NT2/D1 (cell line): ENCODE data around the gene MAST4.

Source experiments
- DNase-seq: peaks from one replicate; pipeline ENCODE4 v3.0.0-alpha.2; 2011; ENCODE audit warnings: low read depth, low spot score
- H3K27me3 ChIP-seq: 2 replicates; pipeline ENCODE4 v1.6.0; 2011; ENCODE audit warnings: mild to moderate bottlenecking; ENCODE audit not compliant: insufficient read length, insufficient read depth
- H3K36me3 ChIP-seq: 2 replicates; pipeline ENCODE4 v1.6.1; 2011; ENCODE audit warnings: mild to moderate bottlenecking, low read length, mixed read lengths; ENCODE audit not compliant: insufficient read depth, insufficient read length
- H3K4me1 ChIP-seq: 2 replicates; pipeline ENCODE4 v1.5.1; 2011; ENCODE audit not compliant: insufficient read depth, insufficient read length
- H3K4me3 ChIP-seq: 2 replicates; pipeline ENCODE4 v1.5.1; 2011; ENCODE audit warnings: low read depth; ENCODE audit not compliant: insufficient read length
- H3K9ac ChIP-seq: 2 replicates; pipeline ENCODE4 v1.6.0; 2011; ENCODE audit warnings: low read depth; ENCODE audit not compliant: insufficient read length
- H3K9me3 ChIP-seq: 2 replicates; pipeline ENCODE4 v1.5.1; 2011; ENCODE audit warnings: mild to moderate bottlenecking, low read length; ENCODE audit not compliant: insufficient read depth
- SUZ12 ChIP-seq: IDR thresholded peaks from 2 replicates; pipeline ENCODE4 v1.6.1; 2011; ENCODE audit not compliant: insufficient read length, insufficient read depth; ENCODE audit errors: extremely low read depth
- YY1 ChIP-seq: IDR thresholded peaks from 2 replicates; pipeline ENCODE4 v1.6.1; 2011; ENCODE audit not compliant: insufficient read length, insufficient read depth
- ZNF274 ChIP-seq: IDR thresholded peaks from 2 replicates; pipeline ENCODE4 v1.6.1; 2011; ENCODE audit warnings: mild to moderate bottlenecking, low read depth, low read length

The MAST4 gene

GRCh38 chr5:66912787-66913186 lies 316.6 kb downstream of the MAST4 start:
- no peak for TF ChIP-seq YY1
- no peak for TF ChIP-seq ZNF274
- no peak for TF ChIP-seq SUZ12
- no peaks in the 10 kb centered on the region for H3K27me3 ChIP-seq

GRCh38 chr5:66915531-66915930 lies 319.3 kb downstream of the MAST4 start:
- no peak overlapping the region for H3K9ac ChIP-seq
- no peaks in the 10 kb centered on the region for H3K4me1 ChIP-seq
- TF ChIP-seq YY1: no peak

More at GRCh38 chr5:66912787-66913186, 316.6 kb downstream of the MAST4 start:
- H3K4me1 ChIP-seq: no peaks in the 10 kb centered on the region
- H3K4me3 ChIP-seq: no peak overlapping the region
- 0 out of 2 replicates have a peak, but pooled peaks cover 5% of the 10 kb centered on the region for H3K9me3 ChIP-seq
- DNase-seq: no peak
- no peak overlapping the region for H3K9ac ChIP-seq
- H3K36me3 ChIP-seq: no peaks in the 10 kb centered on the region

GRCh38 chr5:66922881-66923280 lies 326.7 kb downstream of the MAST4 start:
- no peaks in the 10 kb centered on the region for H3K36me3 ChIP-seq
- no peak for DNase-seq
- TF ChIP-seq SUZ12 (no peak), ZNF274 (no peak), YY1 (no peak)
- no peaks in the 10 kb centered on the region for H3K4me1 ChIP-seq
- no peak overlapping the region for H3K9ac ChIP-seq
- H3K4me3 ChIP-seq: no peak overlapping the region
- no peaks in the 10 kb centered on the region for H3K27me3 ChIP-seq
- no peaks in the 10 kb centered on the region for H3K9me3 ChIP-seq

More at GRCh38 chr5:66915531-66915930, 319.3 kb downstream of the MAST4 start:
- no peaks in the 10 kb centered on the region for H3K36me3 ChIP-seq
- H3K4me3 ChIP-seq: no peak overlapping the region
- no peaks in the 10 kb centered on the region for H3K9me3 ChIP-seq
- H3K27me3 ChIP-seq: no peaks in the 10 kb centered on the region
- no peak for DNase-seq

- no peak overlapping the region for H3K4me3 ChIP-seq
- no peak for TF ChIP-seq YY1
- TF ChIP-seq ZNF274: no peak
- TF ChIP-seq SUZ12: no peak
These were observed 327.3 kb downstream of the MAST4 start for GRCh38 chr5:66923457-66923856.

GRCh38 chr5:66923922-66924321 lies 327.7 kb downstream of the MAST4 start:
- no peak for DNase-seq
- H3K36me3 ChIP-seq: no peaks in the 10 kb centered on the region
- H3K4me1 ChIP-seq: no peaks in the 10 kb centered on the region
- H3K27me3 ChIP-seq: no peaks in the 10 kb centered on the region
- H3K9ac ChIP-seq: no peak overlapping the region
- H3K4me3 ChIP-seq: no peak overlapping the region
- TF ChIP-seq YY1: no peak
- TF ChIP-seq ZNF274: no peak
- no peak for TF ChIP-seq SUZ12
- H3K9me3 ChIP-seq: no peaks in the 10 kb centered on the region

More at GRCh38 chr5:66923457-66923856, 327.3 kb downstream of the MAST4 start:
- Histone ChIP-seq H3K4me1 (no peaks in the 10 kb centered on the region), H3K36me3 (no peaks in the 10 kb centered on the region), H3K9ac (no peak overlapping the region), H3K27me3 (no peaks in the 10 kb centered on the region), H3K9me3 (no peaks in the 10 kb centered on the region)
- no peak for DNase-seq

GRCh38 chr5:66927140-66927539 lies 330.9 kb downstream of the MAST4 start:
- TF ChIP-seq ZNF274 (no peak), YY1 (no peak), SUZ12 (no peak)
- Histone ChIP-seq H3K4me3 (no peak overlapping the region), H3K27me3 (no peaks in the 10 kb centered on the region), H3K36me3 (no peaks in the 10 kb centered on the region), H3K4me1 (no peaks in the 10 kb centered on the region), H3K9me3 (no peaks in the 10 kb centered on the region), H3K9ac (no peak overlapping the region)
- no peak for DNase-seq

- Histone ChIP-seq H3K4me1 (no peaks in the 10 kb centered on the region), H3K9ac (no peak overlapping the region), H3K4me3 (no peak overlapping the region), H3K27me3 (no peaks in the 10 kb centered on the region), H3K36me3 (no peaks in the 10 kb centered on the region), H3K9me3 (no peaks in the 10 kb centered on the region)
- TF ChIP-seq SUZ12 (no peak), YY1 (no peak), ZNF274 (no peak)
- no peak for DNase-seq
These were observed 333.1 kb downstream of the MAST4 start for GRCh38 chr5:66929281-66929680.

GRCh38 chr5:66929995-66930394 lies 333.8 kb downstream of the MAST4 start:
- TF ChIP-seq SUZ12: no peak
- no peak for TF ChIP-seq ZNF274
- TF ChIP-seq YY1: no peak
- H3K4me1 ChIP-seq: no peaks in the 10 kb centered on the region
- H3K9me3 ChIP-seq: no peaks in the 10 kb centered on the region

More at GRCh38 chr5:66929995-66930394, 333.8 kb downstream of the MAST4 start:
- no peak for DNase-seq
- no peaks in the 10 kb centered on the region for H3K36me3 ChIP-seq
- no peak overlapping the region for H3K9ac ChIP-seq
- no peaks in the 10 kb centered on the region for H3K27me3 ChIP-seq
- no peak overlapping the region for H3K4me3 ChIP-seq
